Skeletal muscle tissue (tissue), 4 donors: ENCODE data around the gene CELA2B. TPM values are rescaled to one million over a fixed set of nuclear protein-coding genes. Genes with fewer than 3 reads are reported as not detected.
"Not testable (repeated sequence)": the region's sequence is repeated elsewhere in the genome, so short reads cannot be mapped to it uniquely, and the experiment has no call there.

Source experiments
- H3K27ac ChIP-seq: one replicate; pipeline ENCODE4 v1.7.0; 2013; ENCODE audit warnings: mild to moderate bottlenecking, low read depth, low read length, inconsistent platforms
- H3K27me3 ChIP-seq, 3 donors: one replicate each; pipeline ENCODE4 v1.7.0; 2013; ENCODE audit warnings: low read length in 3 of 3; ENCODE audit not compliant: control insufficient read depth in 3 of 3, insufficient read depth in 3 of 3
- H3K36me3 ChIP-seq, 3 donors: one replicate each; pipeline ENCODE4 v1.7.0; 2013; ENCODE audit warnings: low read length in 3 of 3; ENCODE audit not compliant: control insufficient read depth in 3 of 3, insufficient read depth in 3 of 3
- H3K4me1 ChIP-seq, 3 donors: one replicate each; pipeline ENCODE4 v1.7.0; 2013; ENCODE audit warnings: low read length in 3 of 3, mild to moderate bottlenecking in 3 of 3; ENCODE audit not compliant: control insufficient read depth in 3 of 3, insufficient read depth in 3 of 3
- H3K4me3 ChIP-seq, 3 donors: one replicate each; pipeline ENCODE4 v1.7.0; 2013; ENCODE audit warnings: low read length in 3 of 3
- H3K9ac ChIP-seq, 3 donors: one replicate each; pipeline ENCODE4 v1.7.0; 2013; ENCODE audit warnings: low read length in 3 of 3, mild to moderate bottlenecking in 3 of 3, moderate library complexity in 2 of 3, low read depth in 1 of 3
- H3K9me3 ChIP-seq, 3 donors: one replicate each; pipeline ENCODE4 v1.7.0; 2013; ENCODE audit warnings: low read length in 3 of 3; ENCODE audit not compliant: control insufficient read depth in 3 of 3
- total RNA-seq: library from RNA; depleted of rRNA; stranded (reverse); fragments of >200 nt; gene quantifications from one replicate; pipeline ENCODE4 v1.2.3, GENCODE V29; 2014
- donor health status: Osteomylitis.

CELA2B gene
- total RNA-seq, 1 donor from 2014 or later = 1.6 TPM

GRCh38 chr1:15513192-15513591 is 37.3 kb downstream of the CELA2B start:
- Histone ChIP-seq H3K9me3 (no peaks in the 10 kb centered on the region), H3K4me1 (no peaks in the 10 kb centered on the region), H3K4me3 (no peak overlapping the region), H3K27me3 (no peaks in the 10 kb centered on the region), H3K27ac (no peak overlapping the region), H3K9ac (no peak overlapping the region), H3K36me3 (peaks cover 14 to 18% (median 14%) of the 10 kb centered on the region in 3 donors)

GRCh38 chr1:15513919-15514318 is 38.0 kb downstream of the CELA2B start:
- Histone ChIP-seq H3K36me3 (peaks cover 14 to 18% (median 14%) of the 10 kb centered on the region in 3 donors), H3K4me3 (no peak overlapping the region), H3K27ac (no peak overlapping the region), H3K4me1 (no peaks in the 10 kb centered on the region), H3K9me3 (no peaks in the 10 kb centered on the region), H3K9ac (no peak overlapping the region), H3K27me3 (no peaks in the 10 kb centered on the region)

GRCh38 chr1:15514557-15514956 is 38.7 kb downstream of the CELA2B start:
- H3K27ac ChIP-seq, H3K9me3 ChIP-seq, H3K4me3 ChIP-seq, H3K9ac ChIP-seq, H3K27me3 ChIP-seq, H3K4me1 ChIP-seq: not testable (repeated sequence)
- peaks cover 14 to 18% (median 14%) of the 10 kb centered on the region in 3 donors for H3K36me3 ChIP-seq

- H3K27ac ChIP-seq = no peak overlapping the region
- H3K36me3 ChIP-seq = peaks cover 14 to 18% (median 14%) of the 10 kb centered on the region in 3 donors
Observed at GRCh38 chr1:15515022-15515663, 39.2 kb downstream of the CELA2B start.

GRCh38 chr1:15519625-15520024 is 43.7 kb downstream of the CELA2B start:
- Histone ChIP-seq H3K4me3 (no peak overlapping the region), H3K9ac (no peak overlapping the region), H3K27me3 (no peaks in the 10 kb centered on the region), H3K36me3 (peaks cover 7 to 14% (median 9%) of the 10 kb centered on the region in 3 donors), H3K9me3 (no peaks in the 10 kb centered on the region), H3K27ac (no peak overlapping the region), H3K4me1 (peaks cover 6 to 9% (median 8%) of the 10 kb centered on the region in 3 donors)

More at GRCh38 chr1:15515022-15515663, 39.2 kb downstream of the CELA2B start:
- Histone ChIP-seq H3K4me1 (no peaks in the 10 kb centered on the region), H3K27me3 (no peaks in the 10 kb centered on the region), H3K4me3 (no peak overlapping the region), H3K9ac (no peak overlapping the region), H3K9me3 (no peaks in the 10 kb centered on the region)

- not testable (repeated sequence) for H3K4me3 ChIP-seq, H3K9ac ChIP-seq, H3K9me3 ChIP-seq, H3K27ac ChIP-seq, H3K27me3 ChIP-seq
- H3K4me1 ChIP-seq = peaks cover 16 to 20% (median 18%) of the 10 kb centered on the region in 3 donors
- peaks cover 7 to 11% (median 9%) of the 10 kb centered on the region in 3 donors for H3K36me3 ChIP-seq
Observed at GRCh38 chr1:15521206-15521906, 45.5 kb downstream of the CELA2B start.

GRCh38 chr1:15522551-15522950 is 46.6 kb downstream of the CELA2B start:
- Histone ChIP-seq H3K4me1 (peaks cover 20 to 24% (median 24%) of the 10 kb centered on the region in 3 donors), H3K27ac (no peak overlapping the region), H3K9ac (no peak overlapping the region), H3K27me3 (no peaks in the 10 kb centered on the region), H3K9me3 (no peaks in the 10 kb centered on the region), H3K4me3 (no peak overlapping the region), H3K36me3 (peaks cover 0 to under 1% (median 0%) of the 10 kb centered on the region in 3 donors)

GRCh38 chr1:15523104-15524020 is 47.5 kb downstream of the CELA2B start:
- H3K27me3 ChIP-seq = no peaks in the 10 kb centered on the region
- no peaks in the 10 kb centered on the region for H3K9me3 ChIP-seq
- H3K4me1 ChIP-seq = peaks cover 24 to 28% (median 27%) of the 10 kb centered on the region in 3 donors
- peak overlapping the region; percentile 91 for H3K27ac ChIP-seq
- no peaks in the 10 kb centered on the region for H3K36me3 ChIP-seq
- H3K4me3 ChIP-seq = peak overlapping the region; percentile 75 to 83 (median 81)
- H3K9ac ChIP-seq = peak overlapping the region; percentile 73 to 93 (median 84)

- Histone ChIP-seq H3K4me1 (peaks cover 24 to 28% (median 27%) of the 10 kb centered on the region in 3 donors), H3K9ac (peak within 1 kb of the TSS; percentile 82 to 93 (median 84)), H3K9me3 (no peaks in the 10 kb centered on the region), H3K36me3 (no peaks in the 10 kb centered on the region), H3K4me3 (peak within 1 kb of the TSS; percentile 83 to 85 (median 84)), H3K27ac (peak within 1 kb of the TSS; percentile 95), H3K27me3 (no peaks in the 10 kb centered on the region)
Observed at GRCh38 chr1:15524021-15524282, 48.0 kb downstream of the CELA2B start, which contains the start of gene CASP9. CASP9 (minus strand) TSS chr1:15524215; CDS start chr1:15524200, 15 bp downstream.
